Activated CD8-positive, alpha-beta memory T cell treated with anti-CD3 and anti-CD28 coated beads, Interleukin-2, amount 50 U/mL, for 1 hour (primary cell): ENCODE data around the gene OAT.
A peak's percentile ranks its signal among the peaks of the same experiment; 100 is the strongest.

ENCODE experiments used
- DNase-seq: peaks from one replicate; pipeline ENCODE4 v3.0.0-alpha.2; 2020; ENCODE audit errors: extremely low read depth

Gene OAT

GRCh38 chr10:124403548-124403947, 15.2 kb downstream of the OAT start:
- no peak for DNase-seq

DNA sequence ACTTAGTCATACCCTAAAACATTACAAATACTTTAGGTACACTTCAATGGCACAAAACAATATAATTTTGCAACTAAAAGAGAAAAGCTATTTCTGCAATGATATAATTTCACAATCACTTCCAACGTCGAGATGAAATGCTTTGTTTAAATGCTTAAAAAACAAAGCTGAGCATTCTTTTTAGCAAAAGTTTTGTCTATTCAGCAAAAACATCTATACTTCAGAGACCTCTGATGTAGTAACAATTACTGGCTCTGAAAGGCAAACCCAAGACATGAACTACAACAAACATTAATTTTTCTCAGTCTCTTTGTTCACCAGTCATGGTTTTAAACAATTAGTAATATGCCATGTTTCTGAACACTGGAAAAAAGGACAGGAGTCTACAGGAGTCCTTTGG, 16.4 kb downstream of the OAT start:
- no peak for DNase-seq

DNA sequence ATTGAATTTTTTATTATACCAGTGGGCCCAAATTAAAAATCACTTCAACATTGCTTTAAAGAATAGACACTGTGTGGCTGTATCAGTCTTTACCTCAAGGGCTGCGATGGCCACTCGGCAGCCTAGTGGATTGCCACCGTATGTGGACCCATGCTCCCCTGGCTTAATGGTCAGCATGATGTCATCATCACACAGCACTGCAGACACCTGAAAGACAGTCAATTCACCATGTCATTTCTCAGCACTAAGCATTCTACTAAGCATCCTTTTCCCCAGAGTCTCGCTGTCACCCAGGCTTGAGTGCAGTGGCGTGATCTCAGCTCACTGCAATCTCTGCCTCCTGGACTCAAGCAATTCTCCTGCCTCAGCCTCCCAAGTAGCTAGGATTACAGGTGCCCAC, 17.1 kb downstream of the OAT start:
- no peak for DNase-seq

- no peak for DNase-seq
Measured at GRCh38 chr10:124394583-124394982, 24.1 kb downstream of the OAT start.

DNA sequence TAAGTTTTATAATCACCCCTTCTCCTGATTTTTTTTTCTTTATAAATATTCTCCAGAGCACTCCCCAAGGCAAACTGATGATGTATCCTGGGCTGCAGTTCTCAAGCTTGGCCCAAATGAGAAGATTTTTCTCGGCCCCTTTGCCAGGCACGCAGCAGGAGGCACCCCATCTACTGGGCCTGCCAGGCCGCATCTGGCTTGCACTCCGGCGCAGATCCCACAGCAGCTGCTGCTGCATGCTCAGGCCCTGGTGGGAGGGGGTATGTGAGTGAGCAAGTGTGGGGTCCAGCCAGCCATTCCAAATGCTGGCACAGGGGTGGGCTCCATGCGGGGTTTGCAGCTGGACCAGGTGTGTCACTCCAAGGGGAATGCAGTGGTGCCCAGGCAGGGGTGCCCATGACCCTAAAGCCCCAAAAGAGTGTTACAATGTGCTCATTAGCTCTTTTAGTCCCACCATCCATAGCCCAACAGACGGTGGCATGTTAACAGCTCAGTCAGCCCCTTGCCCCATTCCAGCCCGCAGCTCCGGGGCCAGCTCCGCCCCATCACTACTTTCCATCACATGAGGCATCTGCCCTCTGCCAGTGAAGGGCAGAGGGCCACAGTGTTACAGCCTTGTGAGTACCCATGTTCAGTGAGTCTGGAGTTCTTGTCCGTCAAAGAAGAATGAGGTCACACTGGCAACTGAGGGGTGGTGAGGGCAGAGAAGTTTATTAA, 25.9 kb downstream of the OAT start:
- no peak for DNase-seq

DNA sequence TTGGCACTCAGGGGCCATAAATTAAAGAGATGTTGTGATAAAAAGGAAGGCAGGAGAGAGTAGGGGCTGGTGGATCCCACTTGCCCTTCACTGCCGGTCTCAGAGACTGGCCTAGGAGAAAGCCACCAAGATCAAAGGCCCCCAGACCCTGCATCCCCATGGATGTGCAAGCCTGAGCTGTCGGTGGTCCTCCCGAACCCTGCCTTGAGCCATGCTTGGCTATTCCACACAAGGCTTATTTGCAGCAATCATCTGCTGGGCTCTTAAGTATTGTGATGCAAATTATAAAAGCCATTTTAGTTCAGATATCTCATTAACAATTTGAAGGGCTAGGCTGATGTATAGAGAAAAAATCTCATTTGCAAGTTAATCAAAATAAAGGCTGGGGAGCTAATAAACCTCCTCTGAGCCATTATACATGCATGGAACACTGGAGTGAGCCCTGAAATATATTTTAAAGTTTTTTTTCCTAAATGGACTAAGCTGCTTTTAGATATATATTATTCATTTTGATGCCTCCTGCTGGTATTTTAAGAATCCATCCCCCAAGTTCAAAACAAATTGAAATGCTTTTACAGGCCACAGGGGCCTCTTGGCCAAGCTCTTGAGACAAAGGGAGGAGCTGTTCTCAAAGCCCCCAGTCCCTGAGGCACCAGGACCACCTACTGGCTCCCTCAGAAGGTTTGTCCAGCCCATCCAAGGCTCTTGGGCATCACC, 28.1 kb downstream of the OAT start:
- DNase-seq = no peak

DNA sequence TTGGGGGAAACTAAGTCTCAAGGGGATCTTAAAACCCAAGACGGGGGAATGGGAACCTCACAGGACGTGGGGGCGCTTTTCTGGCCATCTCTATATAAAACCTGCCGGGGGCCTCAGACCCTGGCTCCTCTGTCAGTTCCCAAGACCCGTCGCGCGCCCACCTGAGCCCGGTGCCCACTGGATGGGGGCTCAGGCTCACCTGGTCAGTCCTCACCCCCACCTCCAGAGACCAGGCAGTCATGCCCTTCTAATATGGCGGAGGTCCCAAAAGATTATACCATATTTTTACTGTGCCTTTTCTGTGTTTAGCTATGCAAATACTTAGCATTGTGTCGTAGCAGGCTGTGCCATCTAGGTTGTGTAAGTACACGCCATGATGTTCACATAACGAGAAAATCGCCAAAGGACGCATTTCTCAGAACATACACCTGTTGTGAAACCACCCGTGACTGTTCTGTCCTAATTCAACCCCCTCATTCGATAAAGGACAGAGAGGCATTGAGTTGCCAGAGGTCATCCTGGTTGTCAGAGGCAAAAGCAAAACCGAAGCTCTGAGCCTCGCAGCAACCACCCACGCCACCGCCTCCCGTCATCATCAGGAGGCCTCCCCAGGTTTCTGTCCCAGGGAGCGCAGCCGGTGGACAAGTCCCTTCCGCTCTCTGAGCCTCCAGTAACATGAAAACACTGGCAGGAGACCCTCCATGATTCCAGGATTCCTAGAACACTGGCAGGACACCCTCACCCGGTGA, 28.9 kb downstream of the OAT start:
- no peak for DNase-seq

DNA sequence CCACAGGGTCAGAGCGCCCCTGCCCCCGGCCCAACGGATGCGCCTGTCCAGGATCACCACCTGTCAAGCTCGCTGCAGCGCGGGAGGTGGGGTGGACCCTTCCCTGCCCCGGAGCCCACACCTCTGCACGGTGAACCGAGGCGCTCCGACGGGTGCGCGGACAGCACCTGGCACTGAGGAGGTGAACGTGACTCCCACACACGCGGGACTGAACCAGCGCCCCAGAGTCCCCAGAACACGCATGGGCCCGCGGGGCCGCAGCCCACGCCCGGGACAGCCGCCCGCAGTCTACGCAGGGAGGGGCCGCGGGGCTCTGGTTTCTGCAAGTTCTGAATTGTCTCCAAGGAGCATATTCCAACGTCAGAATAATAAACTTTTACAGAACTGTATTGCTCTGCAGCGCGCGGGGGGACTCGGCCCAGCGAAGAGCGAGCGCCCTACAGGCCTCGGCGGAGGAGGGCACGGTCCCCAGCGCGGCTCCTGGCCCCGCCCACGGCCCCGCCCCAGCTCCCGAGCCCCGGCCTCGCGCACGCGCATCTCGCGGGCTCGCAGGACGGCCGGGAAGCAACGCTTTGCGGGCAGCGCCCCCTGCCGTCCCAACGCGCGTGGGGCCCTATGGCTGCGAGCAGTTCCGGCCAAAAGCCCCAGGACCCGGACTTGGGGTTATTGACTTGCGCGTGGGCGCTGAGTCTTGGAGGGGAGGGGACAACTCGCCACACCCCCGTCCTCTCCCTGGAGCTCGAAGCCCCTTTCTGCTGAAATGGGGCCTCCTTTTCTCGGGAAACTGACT, 29.7 kb downstream of the OAT start:
- peak; percentile 58 for DNase-seq

GRCh38 chr10:124388476-124388822, 30.3 kb downstream of the OAT start:
- DNase-seq = no peak

GRCh38 chr10:124387078-124387874, 31.4 kb downstream of the OAT start:
- no peak for DNase-seq

GRCh38 chr10:124386186-124387077, 32.3 kb downstream of the OAT start:
- no peak for DNase-seq

- no peak for DNase-seq
Measured at GRCh38 chr10:124385627-124386185, 33.0 kb downstream of the OAT start.

DNA sequence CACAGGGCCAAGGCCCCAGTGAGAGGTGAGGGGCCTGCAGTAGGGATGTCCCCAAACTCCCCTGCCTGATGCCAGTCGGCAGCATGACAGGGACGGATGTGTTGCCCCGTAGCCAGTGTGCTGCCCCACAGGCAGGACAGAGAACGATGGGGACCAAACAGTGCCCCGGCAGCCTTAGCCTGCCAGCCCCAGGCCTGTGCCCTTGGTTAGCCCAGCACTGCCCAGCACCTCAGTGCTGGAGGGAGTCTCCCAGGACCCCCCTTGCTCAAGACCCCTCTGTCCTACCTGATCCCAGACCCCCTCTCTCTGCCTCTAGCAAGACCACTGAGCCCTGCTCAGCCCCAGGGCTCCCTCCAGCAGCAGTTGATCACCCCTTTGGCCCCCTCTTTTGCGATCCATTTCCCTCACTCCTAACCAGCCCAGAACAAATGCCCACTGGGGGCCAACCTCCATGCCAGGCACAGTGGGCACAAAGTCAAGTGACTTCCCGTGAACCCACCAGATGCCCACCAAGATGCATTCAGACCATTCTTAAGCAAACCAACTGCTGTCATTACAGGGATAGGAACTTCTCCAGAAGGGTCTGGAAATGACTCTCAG, 34.0 kb downstream of the OAT start:
- no peak for DNase-seq

GRCh38 chr10:124384172-124384571, 34.6 kb downstream of the OAT start:
- DNase-seq = no peak

GRCh38 chr10:124383496-124383895, 35.2 kb downstream of the OAT start:
- no peak for DNase-seq

- DNase-seq = no peak
Measured at GRCh38 chr10:124381011-124381611, 37.6 kb downstream of the OAT start.

GRCh38 chr10:124380256-124380995, 38.3 kb downstream of the OAT start:
- no peak for DNase-seq

- no peak for DNase-seq
Measured at GRCh38 chr10:124379609-124380193, 39.0 kb downstream of the OAT start.
